Body of pancreas (tissue), 4 donors: Measurements from ENCODE around the gene KRTAP19-6. TPM values are rescaled to one million over a fixed set of nuclear protein-coding genes. Genes with fewer than 3 reads are reported as not detected.

Experiments used
- ATAC-seq: fragments of 150-250 bp; one replicate; pipeline ENCODE4 v1.9.1; 2016
- DNase-seq, 4 donors: peaks; one replicate each; pipeline ENCODE4 v3.0.0-alpha.2; 2019
- H3K27ac ChIP-seq, 4 donors: fragments of 200-600 bp; sonication (generic); 1 replicate in 3 of 4; 2 replicates in 1 of 4; pipeline versions ENCODE4 v1.5.1 to v1.6.1; 2016 to 2019; ENCODE audit warnings: mild to moderate bottlenecking in 1 of 4, mixed read lengths in 1 of 4, moderate library complexity in 1 of 4
- H3K27me3 ChIP-seq, 2 donors: fragments of 200-600 bp; sonication (generic); one replicate each; pipeline ENCODE4 v1.6.0; 2016; ENCODE audit warnings: mild to moderate bottlenecking in 1 of 2
- H3K36me3 ChIP-seq, 2 donors: fragments of 200-600 bp; sonication (generic); replicated peaks in 1 of 2; 2 replicates each; pipeline ENCODE4 v1.5.1; 2016; ENCODE audit warnings: low read depth in 2 of 2; ENCODE audit not compliant: insufficient read depth in 1 of 2
- H3K4me1 ChIP-seq: fragments of 200-600 bp; sonication (generic); one replicate; pipeline ENCODE4 v1.6.0; 2016
- H3K4me3 ChIP-seq, 2 donors: fragments of 200-600 bp; sonication (generic); 1 replicate in 1 of 2; 2 replicates in 1 of 2; pipeline ENCODE4 v1.5.1; 2016 to 2019
- H3K9me3 ChIP-seq, 3 donors: fragments of 200-600 bp; sonication (generic); 1 replicate in 2 of 3; 2 replicates in 1 of 3; pipeline ENCODE4 v1.5.1; 2016
- CTCF ChIP-seq, 7 experiments: fragments of 450-650 bp in 4 of 7; fragments of 200-600 bp in 3 of 7; sonication (generic) in 3 of 7; IDR thresholded peaks; one replicate each; pipeline ENCODE4 v1.5.1; 2016 to 2019; ENCODE audit warnings: antibody characterized with exemption in 7 of 7
- POLR2A ChIP-seq, 3 donors: fragments of 450-650 bp; IDR thresholded peaks; one replicate each; pipeline ENCODE4 v1.6.1; 2016; ENCODE audit warnings: antibody characterized with exemption in 3 of 3, mild to moderate bottlenecking in 2 of 3
- WGBS, 2 donors: methylation state at CpG; one replicate each; pipeline ENCODE4 v1.1.5; 2017; 5-methylcytosine and 5-hydroxymethylcytosine counted together
- intact Hi-C: fragments of 100-400 bp; cut with DNase I; formaldehyde crosslinking; loops from one replicate; pipeline ENCODE4 v1.15.1; 2023
- total RNA-seq, 2 donors: library from RNA; depleted of rRNA; stranded (reverse); fragments of >200 nt; gene quantifications; one replicate each; pipeline ENCODE4 v1.1.0, GENCODE V29; 2016

Gene KRTAP19-6
- total RNA-seq, 2 donors from 2014 or later, result not detected

- Histone ChIP-seq H3K27me3 (no peaks in the 10 kb centered on the region), H3K36me3 (no peaks in the 10 kb centered on the region), H3K27ac (no peak overlapping the region), H3K9me3 (no peaks in the 10 kb centered on the region), H3K4me1 (no peaks in the 10 kb centered on the region), H3K4me3 (no peak overlapping the region)
- TF ChIP-seq POLR2A (IDR thresholded peaks at IDR 0.05), result no peak
- ATAC-seq (no peak), DNase-seq (no peak)
- intact Hi-C loops, result no loop called here
These were observed 36.1 kb upstream of the KRTAP19-6 start for GRCh38 chr21:30577766-30578165.

GRCh38 chr21:30567617-30568016 is 26.0 kb upstream of the KRTAP19-6 start:
- DNase-seq, result no peak
- H3K9me3 ChIP-seq, result no peaks in the 10 kb centered on the region
- intact Hi-C loops, result no loop called here
- H3K4me3 ChIP-seq, result no peak overlapping the region
- H3K27me3 ChIP-seq, result no peaks in the 10 kb centered on the region
- H3K36me3 ChIP-seq, result no peaks in the 10 kb centered on the region
- TF ChIP-seq POLR2A (IDR thresholded peaks at IDR 0.05), result no peak
- no peak for TF ChIP-seq CTCF (IDR thresholded peaks at IDR 0.05)
- H3K4me1 ChIP-seq, result no peaks in the 10 kb centered on the region
- no peak for ATAC-seq
- no peak overlapping the region for H3K27ac ChIP-seq

- ATAC-seq (no peak), DNase-seq (no peak)
- 79 to 88% methylated on average over 2 of the region's 2 CpGs for WGBS, 2 donors
- Histone ChIP-seq H3K4me3 (no peak overlapping the region), H3K4me1 (no peaks in the 10 kb centered on the region), H3K36me3 (no peaks in the 10 kb centered on the region), H3K27me3 (no peaks in the 10 kb centered on the region), H3K9me3 (no peaks in the 10 kb centered on the region), H3K27ac (no peak overlapping the region)
- no peak for TF ChIP-seq CTCF (IDR thresholded peaks at IDR 0.05)
- no peak for TF ChIP-seq POLR2A (IDR thresholded peaks at IDR 0.05)
- intact Hi-C loops, result no loop called here
These were observed 22.0 kb upstream of the KRTAP19-6 start for GRCh38 chr21:30563630-30564029.

GRCh38 chr21:30563072-30563471 is 21.4 kb upstream of the KRTAP19-6 start:
- H3K9me3 ChIP-seq, result no peaks in the 10 kb centered on the region
- intact Hi-C loops, result no loop called here
- H3K4me3 ChIP-seq, result no peak overlapping the region
- H3K27me3 ChIP-seq, result no peaks in the 10 kb centered on the region
- no peaks in the 10 kb centered on the region for H3K4me1 ChIP-seq
- H3K27ac ChIP-seq, result no peak overlapping the region
- no peak for ATAC-seq
- TF ChIP-seq CTCF (IDR thresholded peaks at IDR 0.05), result no peak
- TF ChIP-seq POLR2A (IDR thresholded peaks at IDR 0.05), result no peak
- H3K36me3 ChIP-seq, result no peaks in the 10 kb centered on the region
- no peak for DNase-seq
- WGBS, 2 donors, result 49 to 58% methylated on average over 6 of the region's 6 CpGs

- DNase-seq, result no peak
- 75 to 80% methylated on average over 2 of the region's 2 CpGs for WGBS, 2 donors
- TF ChIP-seq POLR2A (IDR thresholded peaks at IDR 0.05) (no peak), CTCF (IDR thresholded peaks at IDR 0.05) (no peak)
- Histone ChIP-seq H3K4me1 (no peaks in the 10 kb centered on the region), H3K4me3 (no peak overlapping the region), H3K9me3 (no peaks in the 10 kb centered on the region), H3K27ac (no peak overlapping the region), H3K36me3 (no peaks in the 10 kb centered on the region), H3K27me3 (no peaks in the 10 kb centered on the region)
- intact Hi-C loops, result no loop called here
- ATAC-seq, result no peak
These were observed 20.3 kb upstream of the KRTAP19-6 start for GRCh38 chr21:30561957-30562356.
